ENCODE results near the gene KIF3C.
A peak's percentile ranks its signal among the peaks of the same experiment; 100 is the strongest.

Gene KIF3C

DNA sequence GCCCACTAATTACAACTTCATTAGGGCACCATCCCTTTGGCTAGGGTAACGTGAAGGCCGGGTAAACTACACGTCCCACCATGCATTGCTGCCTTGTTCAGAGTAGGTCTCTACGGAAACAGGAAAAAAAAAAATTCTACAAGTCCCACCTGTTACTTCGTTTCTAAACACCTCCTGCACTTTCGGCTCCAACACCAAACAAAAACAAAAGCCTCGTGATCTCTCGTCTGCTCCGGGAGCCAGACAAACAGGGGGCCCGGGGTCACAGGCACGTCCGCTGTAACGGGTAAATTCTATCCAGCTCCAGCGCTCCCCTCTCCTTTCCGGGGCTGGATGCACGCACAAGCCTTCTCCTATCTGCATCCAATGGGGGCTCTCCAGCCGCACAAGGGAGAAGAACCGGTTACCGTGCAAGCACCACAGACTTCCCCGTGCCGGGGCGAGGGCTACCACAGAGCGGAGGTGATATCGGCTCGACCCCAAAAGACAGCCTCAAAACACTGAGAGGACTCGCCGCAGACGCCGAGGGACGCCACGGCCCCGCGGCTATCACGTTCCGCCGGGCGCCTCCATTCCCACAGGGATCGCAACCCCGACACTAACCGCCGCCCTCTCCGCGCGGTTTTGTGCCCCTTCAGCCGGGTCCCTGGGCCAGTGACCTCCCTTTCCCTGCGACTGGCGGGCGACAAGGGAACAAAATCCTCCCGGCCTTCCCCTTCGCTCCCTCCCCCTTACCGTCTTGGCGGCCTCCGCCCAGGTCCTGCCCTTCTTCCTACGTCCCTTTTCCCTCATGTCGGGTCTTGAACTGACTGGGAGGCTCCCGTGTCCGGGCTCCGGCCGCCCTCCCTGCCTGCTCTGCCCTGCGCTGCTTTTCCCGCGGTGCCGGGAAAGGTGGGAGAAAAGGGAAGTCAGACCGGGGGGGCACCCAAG lies 104.6 kb downstream of the KIF3C start:
- peak; percentile 34 for DNase-seq (ENCODE audit: low read depth)
